ENCODE data around the gene DVL1. TPM values are rescaled to one million over a fixed set of nuclear protein-coding genes. Genes with fewer than 3 reads are reported as not detected.
A peak's percentile ranks its signal among the peaks of the same experiment; 100 is the strongest.

Gene DVL1
- total RNA-seq, 5 donors from 2014 or later (not counting 1 experiment from before 2014, with no cell fraction given): 43.6 to 70.4 (median 64.9) TPM

- ATAC-seq (replicated peaks in 1 of 4) (no peak), DNase-seq (no peak)
- H3K36me3 ChIP-seq (ENCODE audit: control insufficient read depth in 2 of 2, extremely low read depth in 1 of 2, insufficient read depth in 1 of 2, low read length in 1 of 2): no peaks in the 10 kb centered on the region
- no peaks in the 10 kb centered on the region for H3K9me3 ChIP-seq
- ChIA-PET CTCF (interaction anchor here in 1 of 2 donors (0.6 to 0.7 kb wide), 2 partner anchors 264 to 532 kb away, joined by 5 read pairs; no protein-coding TSS in a partner anchor), POLR2A (no interaction called here)
- no peak overlapping the region for H3K4me3 ChIP-seq (ENCODE audit: control insufficient read depth in 1 of 2, extremely low read depth in 1 of 2, low read length in 1 of 2)
- H3K4me1 Mint-ChIP-seq: peaks cover 3 to 5% (median 4%) of the 10 kb centered on the region in 3 donors
- WGBS (ENCODE audit: insufficient coverage): 92% methylated on average over 35 of the region's 46 CpGs
- H3K27ac Mint-ChIP-seq: no peak overlapping the region
- no peak overlapping the region for H3K4me3 Mint-ChIP-seq
- H3K27me3 ChIP-seq (replicated peaks in 1 of 2; ENCODE audit: control insufficient read depth in 2 of 2, extremely low read depth in 1 of 2, insufficient read depth in 2 of 2, low read length in 1 of 2): peaks cover 0 to 36% of the 10 kb centered on the region in 2 experiments
- H3K36me3 Mint-ChIP-seq: no peaks in the 10 kb centered on the region
- H3K27ac ChIP-seq (ENCODE audit: low read length): no peak overlapping the region
- H3K27me3 Mint-ChIP-seq: peaks cover 0 to 3% of the 10 kb centered on the region in 2 donors
- H3K4me1 ChIP-seq (ENCODE audit: control insufficient read depth in 1 of 2, extremely low read depth in 1 of 2, insufficient read depth in 2 of 2, low read length in 2 of 2): peaks cover 0 to 14% of the 10 kb centered on the region in 2 experiments
- H3K9me3 Mint-ChIP-seq: no peaks in the 10 kb centered on the region
These were observed 61.7 kb downstream of the DVL1 start for GRCh38 chr1:1287288-1288110.

GRCh38 chr1:1286313-1287261 lies 62.6 kb downstream of the DVL1 start:
- POLR2A ChIA-PET: no interaction called here
- no peaks in the 10 kb centered on the region for H3K36me3 Mint-ChIP-seq
- ATAC-seq (replicated peaks in 1 of 4): peak in 1 of 4 experiments; percentile 12

GRCh38 chr1:1285611-1286311 lies 63.5 kb downstream of the DVL1 start:
- Histone ChIP-seq H3K4me3 (ENCODE audit: control insufficient read depth in 1 of 2, extremely low read depth in 1 of 2, low read length in 1 of 2) (no peak overlapping the region), H3K27ac (ENCODE audit: low read length) (no peak overlapping the region), H3K4me1 (ENCODE audit: control insufficient read depth in 1 of 2, extremely low read depth in 1 of 2, insufficient read depth in 2 of 2, low read length in 2 of 2) (peaks cover 0 to 5% of the 10 kb centered on the region in 2 experiments), H3K36me3 (ENCODE audit: control insufficient read depth in 2 of 2, extremely low read depth in 1 of 2, insufficient read depth in 1 of 2, low read length in 1 of 2) (no peaks in the 10 kb centered on the region), H3K27me3 (replicated peaks in 1 of 2; ENCODE audit: control insufficient read depth in 2 of 2, extremely low read depth in 1 of 2, insufficient read depth in 2 of 2, low read length in 1 of 2) (peaks cover 0 to 32% of the 10 kb centered on the region in 2 experiments), H3K9me3 (no peaks in the 10 kb centered on the region)
- no peaks in the 10 kb centered on the region for H3K36me3 Mint-ChIP-seq
- no peak for DNase-seq
- POLR2A ChIA-PET: no interaction called here
- H3K27me3 Mint-ChIP-seq: peaks cover 0 to 3% of the 10 kb centered on the region in 2 donors
- WGBS (ENCODE audit: insufficient coverage): 83% methylated on average over 33 of the region's 37 CpGs
- no peak overlapping the region for H3K4me3 Mint-ChIP-seq
- no peak for ATAC-seq (replicated peaks in 1 of 4)
- no peak overlapping the region for H3K27ac Mint-ChIP-seq
- H3K4me1 Mint-ChIP-seq: peaks cover 0 to 5% (median 0%) of the 10 kb centered on the region in 3 donors
- no peaks in the 10 kb centered on the region for H3K9me3 Mint-ChIP-seq
- CTCF ChIA-PET: no interaction called here

More at GRCh38 chr1:1286313-1287261, 62.6 kb downstream of the DVL1 start:
- H3K4me1 ChIP-seq (ENCODE audit: control insufficient read depth in 1 of 2, extremely low read depth in 1 of 2, insufficient read depth in 2 of 2, low read length in 2 of 2): peaks cover 0 to 8% of the 10 kb centered on the region in 2 experiments
- Mint-ChIP-seq H3K4me3 (no peak overlapping the region), H3K4me1 (peaks cover 0 to 5% (median 0%) of the 10 kb centered on the region in 3 donors), H3K27ac (no peak overlapping the region), H3K27me3 (peaks cover 0 to 3% of the 10 kb centered on the region in 2 donors), H3K9me3 (no peaks in the 10 kb centered on the region)
- H3K4me3 ChIP-seq (ENCODE audit: control insufficient read depth in 1 of 2, extremely low read depth in 1 of 2, low read length in 1 of 2): no peak overlapping the region
- DNase-seq: no peak
- no peak overlapping the region for H3K27ac ChIP-seq (ENCODE audit: low read length)
- CTCF ChIA-PET: no interaction called here
- H3K36me3 ChIP-seq (ENCODE audit: control insufficient read depth in 2 of 2, extremely low read depth in 1 of 2, insufficient read depth in 1 of 2, low read length in 1 of 2): no peaks in the 10 kb centered on the region
- H3K27me3 ChIP-seq (replicated peaks in 1 of 2; ENCODE audit: control insufficient read depth in 2 of 2, extremely low read depth in 1 of 2, insufficient read depth in 2 of 2, low read length in 1 of 2): peaks cover 0 to 35% of the 10 kb centered on the region in 2 experiments
- H3K9me3 ChIP-seq: no peaks in the 10 kb centered on the region
- WGBS (ENCODE audit: insufficient coverage): 74% methylated on average over 49 of the region's 50 CpGs

Other genes starting within 250 kb of the DVL1 start
- 10 to 100 TPM; 20.4 to 37.7 (median 22.5) TPM for gene C1orf159, start 233.3 kb downstream of the DVL1 start, total RNA-seq
- gene TTLL10, start 175.5 kb downstream of the DVL1 start, total RNA-seq: 1 to 10 TPM in 1 of 5 donors, under 1 TPM in 3, not detected in 1; 0.26 to 1.0 (median 0.47) TPM
- gene TNFRSF18, start 142.8 kb downstream of the DVL1 start, total RNA-seq: 10 to 100 TPM in 4 of 5 donors, 1 to 10 TPM in 1; 6.4 to 20.5 (median 13.3) TPM
- gene TNFRSF4, start 135.3 kb downstream of the DVL1 start, total RNA-seq: 10 to 100 TPM; 15.1 to 35.4 (median 17.8) TPM
- 100 to 1,000 TPM in 4 of 5 donors, 10 to 100 TPM in 1; 98.6 to 151 (median 141) TPM for gene SDF4, start 117.4 kb downstream of the DVL1 start, total RNA-seq
- gene B3GALT6, start 117.2 kb downstream of the DVL1 start, total RNA-seq: 10 to 100 TPM in 4 of 5 donors, 1 to 10 TPM in 1; 10.0 to 30.4 (median 25.1) TPM
- gene C1QTNF12, start 102.7 kb downstream of the DVL1 start, total RNA-seq: 1 to 10 TPM; 2.8 to 4.2 (median 4.0) TPM
- gene UBE2J2, start 75.6 kb downstream of the DVL1 start, total RNA-seq: 10 to 100 TPM; 60.8 to 89.8 (median 83.6) TPM
- gene SCNN1D, start 69.0 kb downstream of the DVL1 start, total RNA-seq: 10 to 100 TPM in 4 of 5 donors, 1 to 10 TPM in 1; 9.5 to 15.3 (median 11.1) TPM
- 100 to 1,000 TPM in 2 of 5 donors, 10 to 100 TPM in 3; 63.0 to 107 (median 99.8) TPM for gene ACAP3, start 41.5 kb downstream of the DVL1 start, total RNA-seq
- 10 to 100 TPM; 16.7 to 26.4 (median 22.6) TPM for gene PUSL1, start 40.8 kb downstream of the DVL1 start, total RNA-seq
- gene INTS11, start 24.8 kb downstream of the DVL1 start, total RNA-seq: 100 to 1,000 TPM; 161 to 200 (median 182) TPM
- gene CPTP, start 24.6 kb downstream of the DVL1 start, total RNA-seq: 10 to 100 TPM; 15.8 to 35.8 (median 29.9) TPM
- 1 to 10 TPM; 1.6 to 2.3 (median 2.1) TPM for gene TAS1R3, start 18.1 kb downstream of the DVL1 start, total RNA-seq
- 1 to 10 TPM in 4 of 5 donors, under 1 TPM in 1; 0.99 to 6.8 (median 1.9) TPM for gene MXRA8, start 9.1 kb upstream of the DVL1 start, total RNA-seq
- gene AURKAIP1, start 25.8 kb upstream of the DVL1 start, total RNA-seq: 10 to 100 TPM; 58.8 to 91.7 (median 86.0) TPM
- gene CCNL2, start 49.9 kb upstream of the DVL1 start, total RNA-seq: 100 to 1,000 TPM; 250 to 418 (median 376) TPM
- 100 to 1,000 TPM; 106 to 123 (median 114) TPM for gene MRPL20, start 57.9 kb upstream of the DVL1 start, total RNA-seq
- gene ANKRD65, start 71.9 kb upstream of the DVL1 start, total RNA-seq: under 1 TPM in 1 of 5 donors, not detected in 4; 0.20 TPM
- under 1 TPM in 3 of 5 donors, not detected in 2; 0.15 to 0.54 (median 0.26) TPM for gene VWA1, start 86.3 kb upstream of the DVL1 start, total RNA-seq
- gene ATAD3C, start 100.3 kb upstream of the DVL1 start, total RNA-seq: 1 to 10 TPM in 3 of 5 donors, under 1 TPM in 2; 0.59 to 3.1 (median 1.4) TPM
- 10 to 100 TPM; 52.1 to 69.3 (median 57.2) TPM for gene ATAD3B, start 122.3 kb upstream of the DVL1 start, total RNA-seq
- 10 to 100 TPM; 24.6 to 42.5 (median 31.1) TPM for gene ATAD3A, start 162.7 kb upstream of the DVL1 start, total RNA-seq
- 1 to 10 TPM; 1.0 to 3.1 (median 1.4) TPM for gene TMEM240, start 191.2 kb upstream of the DVL1 start, total RNA-seq
- gene SSU72, start 225.4 kb upstream of the DVL1 start, total RNA-seq: 100 to 1,000 TPM; 112 to 135 (median 134) TPM

All from T-cell (primary cell).